ENCODE data around the gene GNA12.

DNA sequence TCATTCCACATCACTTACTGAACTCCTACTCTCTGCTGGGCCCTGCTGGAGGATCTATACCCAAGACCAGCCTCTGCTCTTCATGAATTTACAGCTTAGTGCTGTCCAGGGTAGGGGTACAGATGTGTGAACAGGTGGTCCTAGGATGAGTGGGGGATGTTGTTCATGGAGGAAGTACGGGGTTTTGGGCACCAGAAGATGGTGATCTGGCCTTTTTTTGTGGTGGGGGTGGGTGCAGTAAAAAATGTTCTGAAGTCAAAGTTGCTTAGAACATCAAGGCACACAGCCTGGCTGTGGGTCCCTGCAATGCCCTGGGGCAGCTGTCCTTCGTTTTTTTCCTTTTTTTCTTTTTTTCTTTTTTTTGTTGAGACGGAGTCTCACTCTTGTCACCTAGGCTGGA lies 34.2 kb upstream of the GNA12 start:
- TF ChIP-seq, protein P1, sequence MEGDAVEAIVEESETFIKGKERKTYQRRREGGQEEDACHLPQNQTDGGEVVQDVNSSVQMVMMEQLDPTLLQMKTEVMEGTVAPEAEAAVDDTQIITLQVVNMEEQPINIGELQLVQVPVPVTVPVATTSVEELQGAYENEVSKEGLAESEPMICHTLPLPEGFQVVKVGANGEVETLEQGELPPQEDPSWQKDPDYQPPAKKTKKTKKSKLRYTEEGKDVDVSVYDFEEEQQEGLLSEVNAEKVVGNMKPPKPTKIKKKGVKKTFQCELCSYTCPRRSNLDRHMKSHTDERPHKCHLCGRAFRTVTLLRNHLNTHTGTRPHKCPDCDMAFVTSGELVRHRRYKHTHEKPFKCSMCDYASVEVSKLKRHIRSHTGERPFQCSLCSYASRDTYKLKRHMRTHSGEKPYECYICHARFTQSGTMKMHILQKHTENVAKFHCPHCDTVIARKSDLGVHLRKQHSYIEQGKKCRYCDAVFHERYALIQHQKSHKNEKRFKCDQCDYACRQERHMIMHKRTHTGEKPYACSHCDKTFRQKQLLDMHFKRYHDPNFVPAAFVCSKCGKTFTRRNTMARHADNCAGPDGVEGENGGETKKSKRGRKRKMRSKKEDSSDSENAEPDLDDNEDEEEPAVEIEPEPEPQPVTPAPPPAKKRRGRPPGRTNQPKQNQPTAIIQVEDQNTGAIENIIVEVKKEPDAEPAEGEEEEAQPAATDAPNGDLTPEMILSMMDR (IDR thresholded peaks at IDR 0.05; ENCODE audit: borderline replicate concordance, extremely low read depth, low read length, poor library complexity, severe bottlenecking): no peak
- TF ChIP-seq EZH2 (IDR thresholded peaks at IDR 0.05; ENCODE audit: borderline replicate concordance, low read depth, low read length, severe bottlenecking): no peak

Data from DND-41 (cell line).